Fibroblast of skin of right biceps (primary cell): Measurements from ENCODE around the gene PGP.
"Not testable (repeated sequence)": the region's sequence is repeated elsewhere in the genome, so short reads cannot be mapped to it uniquely, and the experiment has no call there.

ENCODE experiments used
- DNase-seq: peaks from one replicate; pipeline ENCODE4 v3.0.0-alpha.2; 2013

The PGP gene

DNA sequence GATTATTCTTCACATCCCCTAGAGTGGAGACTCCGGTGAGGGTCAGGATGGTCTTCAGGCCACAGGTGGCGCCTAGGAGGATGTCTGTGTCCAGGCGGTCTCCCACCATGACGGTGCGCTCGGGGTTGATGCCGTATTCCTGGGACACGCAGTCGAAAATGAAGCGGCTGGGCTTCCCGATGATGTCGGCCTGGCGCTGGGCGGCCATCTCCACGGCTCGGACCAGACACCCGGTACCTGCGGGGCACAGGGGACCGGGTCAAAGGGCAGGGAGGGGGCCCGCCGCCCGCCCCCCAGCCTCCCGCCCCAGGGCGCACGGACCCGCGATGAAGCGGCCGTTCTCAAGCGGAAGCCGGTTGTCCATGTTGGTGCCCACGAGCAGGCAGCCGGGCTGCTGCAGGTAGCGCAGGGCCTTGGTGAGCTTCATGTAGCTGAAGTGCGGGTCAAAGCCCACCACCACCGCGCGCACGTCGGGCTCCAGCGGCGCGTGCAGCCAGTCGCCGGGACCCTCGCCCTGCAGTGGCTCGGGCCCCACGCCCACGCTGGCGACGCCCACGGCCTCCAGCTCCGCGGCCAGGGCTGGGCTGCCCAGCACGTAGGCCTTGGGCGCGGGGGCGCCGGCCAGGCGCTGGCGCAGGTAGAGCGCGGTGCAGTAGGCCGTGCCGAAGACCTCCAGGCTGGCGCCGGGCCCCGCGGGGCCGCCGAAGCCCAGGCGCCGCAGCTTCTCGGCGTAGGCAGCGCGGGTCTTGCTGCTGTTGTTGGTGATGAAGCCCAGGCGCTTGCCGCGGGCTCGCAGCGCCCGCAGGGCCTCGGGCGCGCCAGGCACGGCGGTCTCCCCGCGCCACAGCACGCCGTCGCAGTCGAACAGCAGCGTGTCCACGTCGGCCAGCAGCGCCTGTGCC, 572 bp downstream of the PGP start:
- no peak for DNase-seq

DNA sequence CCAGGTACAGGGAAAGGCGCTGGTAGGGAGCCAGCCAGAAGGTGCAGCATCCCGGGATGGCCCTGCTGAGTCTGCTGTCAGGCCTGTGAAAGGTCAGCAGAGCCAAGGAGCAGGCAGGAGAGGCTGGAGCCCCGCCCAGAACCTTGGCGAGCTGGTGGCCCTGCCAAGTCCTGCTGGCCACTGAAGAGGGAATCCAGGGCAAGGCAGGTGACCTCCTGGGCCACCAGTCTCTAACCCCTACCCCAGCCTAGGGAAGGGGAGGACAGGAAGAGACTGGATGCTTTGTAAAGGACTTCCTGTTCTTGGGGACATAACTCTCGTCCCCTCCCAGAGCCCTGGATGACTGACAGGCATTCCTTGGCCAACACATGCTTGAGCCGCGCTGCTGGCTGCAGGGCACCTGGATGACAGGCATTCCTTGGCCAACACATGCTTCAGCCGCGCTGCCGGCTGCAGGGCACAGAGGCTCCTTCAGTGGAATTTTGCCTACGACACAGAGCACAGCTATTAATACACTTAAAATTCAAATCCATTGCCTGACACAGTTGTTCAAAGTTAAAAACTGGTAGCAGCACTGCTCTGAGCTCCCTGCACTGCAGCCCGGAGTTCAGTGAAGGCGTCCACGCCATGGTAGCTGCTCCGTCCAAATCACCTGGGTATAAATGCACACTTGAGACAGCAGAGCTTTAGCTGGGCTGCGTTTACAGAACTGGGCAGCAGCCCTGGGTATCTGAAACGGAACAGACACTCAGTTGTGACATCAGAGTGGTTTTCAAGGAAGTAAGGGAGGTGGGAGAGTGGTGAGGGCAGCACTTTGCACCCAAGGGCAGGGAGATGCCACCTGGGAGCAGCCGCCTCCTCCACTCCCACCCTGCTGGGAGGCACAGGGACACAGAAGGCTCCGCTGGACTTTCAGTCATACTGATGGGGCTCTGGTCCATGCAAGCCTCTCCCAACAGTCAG, 2.0 kb downstream of the PGP start:
- DNase-seq, result no peak

DNA sequence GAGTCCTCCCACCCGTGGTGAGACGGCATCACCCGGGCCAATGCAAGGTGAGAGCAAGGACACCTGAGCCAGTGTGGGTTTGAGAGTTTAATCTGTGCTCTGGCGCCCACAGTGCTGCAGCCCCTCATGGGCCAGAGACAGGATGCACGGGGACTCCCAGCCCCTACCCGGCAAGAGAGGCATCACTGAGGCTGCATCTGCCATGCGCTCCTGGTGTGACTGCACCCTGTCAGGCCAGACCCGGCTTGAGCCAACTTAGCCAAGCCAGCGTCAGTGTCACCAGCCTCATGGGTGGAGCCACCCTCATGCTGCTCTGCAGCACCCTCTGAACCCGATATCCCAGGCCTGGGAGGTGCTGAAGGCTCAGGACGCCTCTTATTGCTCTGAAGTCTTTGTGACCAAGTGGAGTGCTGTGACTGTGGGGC, 2.7 kb downstream of the PGP start:
- no peak for DNase-seq

DNA sequence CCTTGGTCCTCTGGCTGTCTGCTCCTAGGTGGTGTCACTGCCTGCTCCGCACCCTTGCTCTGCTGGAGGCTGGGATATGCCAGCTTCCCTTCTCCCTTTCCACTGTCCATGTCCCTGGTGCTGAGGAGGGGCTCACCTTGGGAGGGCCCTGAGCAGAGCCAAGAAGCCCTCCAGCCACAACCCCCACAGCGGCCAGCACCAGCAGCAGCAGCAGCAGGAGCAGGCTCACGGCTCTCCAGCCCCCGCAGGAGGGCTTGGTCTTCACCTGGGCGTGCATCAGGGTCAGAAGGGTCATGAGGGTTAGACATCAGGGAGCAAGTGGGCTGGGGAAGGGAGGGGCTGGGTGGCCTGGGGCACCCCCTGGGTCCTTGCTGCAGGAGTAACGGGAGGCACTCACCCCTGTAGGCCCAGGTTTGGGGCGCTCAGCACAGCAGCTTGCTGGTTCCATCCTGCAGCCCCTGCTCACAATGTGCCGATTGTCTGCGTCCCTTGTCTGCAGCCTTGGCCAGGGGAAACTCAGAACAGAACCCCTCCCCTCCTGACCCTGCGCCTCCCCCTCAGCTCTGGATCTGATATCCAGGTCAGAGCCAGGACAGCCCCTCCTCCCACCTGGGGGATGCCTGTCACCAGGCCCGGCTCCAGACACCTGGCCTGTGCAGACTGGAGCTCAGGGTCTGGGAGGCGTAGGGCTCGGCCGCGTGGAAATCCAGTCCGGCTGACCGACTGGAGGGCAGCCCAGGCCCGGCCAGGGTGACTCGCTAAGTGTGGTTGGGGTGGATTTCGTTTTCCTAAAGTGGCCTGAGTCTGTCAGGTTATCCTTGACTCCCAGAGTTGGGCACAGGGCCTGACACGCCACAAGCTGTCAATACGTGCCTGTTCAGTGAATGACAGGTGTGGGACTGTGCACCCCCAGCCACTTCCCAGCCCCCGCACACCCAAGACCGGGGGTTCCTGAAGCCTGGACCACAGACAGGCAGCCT, 4.0 kb downstream of the PGP start, which contains the start of gene BRICD5:
TSS of gene BRICD5 (minus strand) at position 478 of the 980 bp plus-strand sequence. CDS start at position 448, 30 bp downstream.
- no peak for DNase-seq

DNA sequence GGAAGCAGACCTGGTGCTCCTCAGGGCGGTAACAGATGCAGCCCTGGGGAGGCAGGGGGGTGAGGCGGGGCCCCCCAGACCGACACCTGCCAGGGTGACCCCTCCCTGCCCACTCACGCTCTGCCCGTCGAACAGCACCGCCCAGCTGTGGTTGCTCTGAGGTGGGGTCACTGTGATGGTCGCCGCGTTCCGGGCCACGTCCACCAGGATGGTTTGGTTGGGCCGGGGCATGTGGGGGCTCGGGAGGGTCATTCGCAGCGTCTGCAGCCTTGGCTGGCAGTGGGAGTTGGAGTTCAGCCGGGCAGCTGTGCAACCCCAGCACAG, 4.7 kb downstream of the PGP start:
- no peak for DNase-seq

DNA sequence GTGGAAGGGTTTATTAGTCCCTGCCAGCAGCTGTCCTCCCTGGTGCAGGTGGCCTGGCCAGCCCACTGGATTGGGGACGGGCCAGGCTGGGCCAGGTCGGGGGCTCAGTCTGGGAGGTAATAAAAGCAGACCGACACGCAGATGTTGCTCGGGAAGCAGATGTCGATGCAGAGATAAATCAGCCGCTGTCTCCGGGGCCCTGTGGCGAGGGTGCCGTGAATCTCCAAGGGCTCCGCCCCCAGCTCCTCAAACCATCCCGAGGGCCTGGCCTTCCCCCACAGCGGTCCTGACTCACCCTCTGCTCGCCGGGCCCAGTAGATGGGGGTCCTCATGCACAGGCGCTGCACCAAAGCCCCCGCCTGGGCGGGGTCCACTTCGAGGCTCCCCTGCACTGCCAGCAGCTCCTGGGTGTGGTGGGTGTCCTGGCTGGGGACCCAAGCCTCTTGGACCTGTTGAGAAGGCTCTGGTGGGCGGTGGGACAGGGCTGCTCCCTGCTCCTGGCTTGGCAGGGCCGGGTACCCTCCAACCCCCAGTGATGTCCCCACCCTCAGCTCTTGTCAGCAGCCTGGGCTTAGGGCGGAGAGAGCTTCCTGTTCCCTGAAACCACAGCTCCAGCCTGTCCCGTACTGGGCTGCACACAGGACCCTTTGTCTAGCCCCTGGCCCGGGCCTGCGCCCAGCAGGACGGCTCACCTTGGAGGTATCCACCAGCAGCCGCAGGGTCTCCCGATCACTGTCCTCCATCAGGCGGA, 5.2 kb downstream of the PGP start:
- no peak for DNase-seq

DNA sequence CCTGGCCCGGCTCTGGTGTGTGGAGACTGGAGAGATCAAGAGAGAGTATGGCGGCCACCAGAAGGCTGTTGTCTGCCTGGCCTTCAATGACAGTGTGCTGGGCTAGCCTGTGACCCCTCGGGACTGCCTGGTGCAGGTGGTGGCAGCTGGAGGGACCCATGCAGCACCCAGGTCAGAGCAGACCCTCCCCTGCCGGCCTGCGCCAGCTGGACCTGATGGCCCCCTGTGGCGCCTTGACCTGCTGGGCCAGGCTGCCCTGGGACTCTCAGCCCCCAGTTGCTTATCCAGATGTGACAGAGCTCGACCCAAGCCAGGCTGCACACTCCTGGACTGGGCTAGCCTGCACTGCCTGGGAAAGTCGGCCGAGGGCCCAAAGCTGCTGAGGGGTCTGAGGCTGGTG, 5.9 kb downstream of the PGP start:
- no peak for DNase-seq

DNA sequence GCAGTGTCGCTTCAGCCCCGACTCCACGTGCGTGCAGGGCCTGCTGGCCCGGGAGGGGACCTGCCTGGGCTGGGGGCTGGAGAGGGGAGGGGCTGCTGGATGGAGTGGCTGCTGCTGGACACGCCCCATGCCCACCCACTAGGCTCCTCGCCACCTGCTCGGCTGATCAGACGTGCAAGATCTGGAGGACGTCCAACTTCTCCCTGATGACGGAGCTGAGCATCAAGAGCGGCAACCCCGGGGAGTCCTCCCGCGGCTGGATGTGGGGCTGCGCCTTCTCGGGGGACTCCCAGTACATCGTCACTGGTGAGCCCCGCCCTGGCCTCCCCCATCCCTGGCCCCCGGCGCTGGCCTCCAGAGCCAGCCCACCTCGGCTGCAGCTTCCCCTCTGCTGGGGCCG, 6.3 kb downstream of the PGP start:
- no peak for DNase-seq

DNA sequence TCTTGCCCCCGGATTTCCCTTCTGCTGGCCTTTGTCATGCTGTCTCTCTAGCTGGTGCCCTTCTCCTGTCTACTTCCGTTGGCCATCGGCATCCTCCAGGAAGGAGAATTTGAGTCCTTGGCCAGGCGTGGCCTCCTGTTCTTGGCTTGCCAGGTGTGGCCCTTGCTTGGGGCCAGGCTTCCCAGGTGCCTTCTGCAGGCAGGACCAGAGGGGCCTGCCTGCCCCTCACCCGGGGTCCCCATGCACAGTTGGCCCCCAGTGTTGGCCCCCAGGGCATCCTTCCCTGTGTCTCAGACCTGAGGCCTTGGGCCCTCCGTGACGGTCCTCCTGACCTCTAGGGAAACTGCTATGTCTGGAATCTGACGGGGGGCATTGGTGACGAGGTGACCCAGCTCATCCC, 6.8 kb downstream of the PGP start:
- DNase-seq, result no peak

DNA sequence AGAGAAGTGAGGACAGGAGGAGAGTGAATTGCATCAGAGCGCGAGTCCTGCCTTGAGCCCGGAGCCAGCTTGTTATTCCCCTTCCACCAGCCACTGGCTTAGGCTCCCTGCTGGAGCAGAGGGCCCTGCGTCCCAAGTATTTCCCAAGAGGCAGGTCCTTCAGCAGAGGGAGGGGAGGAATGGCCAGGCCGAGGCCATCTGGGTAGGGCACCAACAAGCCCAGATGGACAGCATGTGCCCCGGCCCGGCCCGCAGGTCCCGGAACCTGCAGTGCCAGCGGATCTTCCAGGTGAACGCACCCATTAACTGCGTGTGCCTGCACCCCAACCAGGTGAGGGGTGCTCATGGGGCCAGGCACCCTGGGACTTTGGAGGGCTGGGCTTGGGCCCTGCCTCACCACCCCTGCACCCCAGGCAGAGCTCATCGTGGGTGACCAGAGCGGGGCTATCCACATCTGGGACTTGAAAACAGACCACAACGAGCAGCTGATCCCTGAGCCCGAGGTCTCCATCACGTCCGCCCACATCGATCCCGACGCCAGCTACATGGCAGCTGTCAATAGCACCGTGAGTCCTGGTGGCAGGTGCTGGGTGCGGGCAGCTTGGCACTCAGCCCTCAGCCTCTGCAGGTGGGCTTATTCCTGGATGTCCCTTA, 7.7 kb downstream of the PGP start:
- no peak for DNase-seq

DNA sequence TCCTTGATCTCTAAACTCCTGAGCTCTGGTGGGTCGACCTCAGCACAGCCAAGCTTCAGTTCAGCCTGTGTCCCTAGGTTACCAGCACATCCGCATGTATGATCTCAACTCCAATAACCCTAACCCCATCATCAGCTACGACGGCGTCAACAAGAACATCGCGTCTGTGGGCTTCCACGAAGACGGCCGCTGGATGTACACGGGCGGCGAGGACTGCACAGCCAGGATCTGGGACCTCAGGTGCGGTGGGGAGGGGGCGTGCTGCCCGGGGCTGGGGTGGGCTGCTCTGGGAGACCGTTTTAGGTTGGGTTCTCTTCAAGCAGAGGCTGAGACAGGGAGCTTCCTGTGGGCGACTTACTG, 8.2 kb downstream of the PGP start:
- DNase-seq, result no peak

DNA sequence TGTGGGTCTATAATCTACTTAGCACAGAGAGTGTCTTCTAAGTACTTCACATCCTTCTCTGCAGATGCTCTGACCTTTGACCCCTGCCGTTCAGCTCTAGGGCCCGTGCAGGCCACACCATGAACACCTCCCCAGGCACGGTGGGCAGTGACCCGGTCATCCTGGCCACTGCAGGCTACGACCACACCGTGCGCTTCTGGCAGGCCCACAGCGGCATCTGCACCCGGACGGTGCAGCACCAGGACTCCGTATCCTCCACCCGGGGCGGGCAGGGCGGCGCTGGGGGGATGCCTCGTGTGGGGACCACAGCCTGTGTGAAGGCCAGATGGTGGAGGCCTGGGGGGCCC, 8.7 kb downstream of the PGP start:
- DNase-seq, result no peak

DNA sequence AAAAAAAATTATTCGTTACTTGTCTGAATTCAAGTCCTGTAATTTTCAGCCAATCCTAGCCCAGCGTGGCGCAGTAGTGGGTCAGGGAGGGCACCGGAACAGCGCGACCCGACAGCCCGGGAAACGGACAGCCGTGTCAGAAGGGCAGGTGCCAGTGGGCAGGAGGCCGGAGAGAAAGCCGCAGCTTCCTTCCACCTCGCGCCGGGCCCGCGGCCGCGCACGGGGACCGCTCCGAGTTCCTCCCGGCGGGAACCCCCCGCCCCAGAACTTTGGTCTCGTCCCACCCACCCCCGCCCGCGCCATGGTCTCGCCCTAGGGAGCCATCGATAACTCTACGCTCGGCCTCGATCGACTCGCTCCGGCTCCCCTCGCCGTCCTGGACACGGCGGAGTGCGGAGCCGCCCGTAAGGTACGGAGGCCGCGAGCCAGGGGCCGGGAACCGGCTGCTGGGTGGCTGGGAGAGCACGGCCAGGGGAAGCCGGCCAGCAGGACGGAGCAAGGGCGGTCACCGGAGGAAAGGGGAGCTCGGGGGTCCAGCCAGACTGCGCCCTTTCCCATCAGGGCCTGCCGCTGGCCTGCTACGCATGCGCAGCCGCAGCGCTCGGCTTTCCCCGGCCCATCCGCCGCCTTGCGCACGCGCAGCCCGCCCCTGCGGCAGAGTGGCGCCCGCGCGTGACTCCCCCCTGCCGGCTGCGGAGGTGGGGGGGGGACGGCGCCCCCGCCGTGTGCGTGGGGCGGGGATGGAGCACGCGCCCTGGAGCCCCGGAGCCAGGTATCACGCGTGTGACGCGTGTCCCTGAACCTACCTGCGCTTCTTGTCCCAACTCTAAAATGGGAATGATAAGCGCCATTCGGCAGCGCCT, 9.3 kb downstream of the PGP start, which contains the start of gene MLST8:
TSS of gene MLST8 (plus strand) at position 351 of the 863 bp plus-strand sequence. CDS start 632 bp downstream, outside the sequence.
- DNase-seq, result peak; percentile 87

DNA sequence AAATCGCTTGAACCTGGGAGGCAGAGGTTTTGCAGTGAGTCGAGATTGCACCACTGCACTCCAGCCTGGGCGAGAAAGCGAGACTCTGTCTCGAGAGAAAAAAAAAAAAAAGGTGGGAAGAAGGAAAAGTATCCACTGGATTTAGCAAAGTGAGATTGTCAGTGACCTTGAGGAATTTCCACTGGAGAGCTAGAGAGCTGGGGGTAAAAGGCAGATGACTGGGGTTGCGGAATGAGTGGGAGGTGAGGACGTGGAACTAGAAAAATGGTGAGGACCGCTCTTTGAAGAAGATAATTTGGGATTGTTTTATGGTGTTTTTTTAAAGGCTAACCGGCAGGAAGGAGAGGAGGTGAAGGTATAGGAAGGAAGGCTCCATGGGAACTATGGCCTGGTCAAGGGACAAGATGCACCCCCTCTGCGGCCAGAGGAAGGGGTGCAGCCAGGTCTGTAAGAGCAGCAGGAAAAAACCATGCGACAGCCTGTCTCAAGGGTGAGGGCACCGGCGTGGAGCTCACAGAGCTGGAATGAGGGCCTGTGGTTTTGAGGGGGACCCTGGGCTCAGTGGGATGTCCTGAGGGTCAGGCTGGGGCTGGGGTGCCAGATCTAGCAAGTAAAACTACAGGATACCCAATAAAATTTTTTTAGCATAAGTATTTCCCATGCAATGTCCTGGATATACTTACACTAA, 10.1 kb downstream of the PGP start:
- no peak for DNase-seq

DNA sequence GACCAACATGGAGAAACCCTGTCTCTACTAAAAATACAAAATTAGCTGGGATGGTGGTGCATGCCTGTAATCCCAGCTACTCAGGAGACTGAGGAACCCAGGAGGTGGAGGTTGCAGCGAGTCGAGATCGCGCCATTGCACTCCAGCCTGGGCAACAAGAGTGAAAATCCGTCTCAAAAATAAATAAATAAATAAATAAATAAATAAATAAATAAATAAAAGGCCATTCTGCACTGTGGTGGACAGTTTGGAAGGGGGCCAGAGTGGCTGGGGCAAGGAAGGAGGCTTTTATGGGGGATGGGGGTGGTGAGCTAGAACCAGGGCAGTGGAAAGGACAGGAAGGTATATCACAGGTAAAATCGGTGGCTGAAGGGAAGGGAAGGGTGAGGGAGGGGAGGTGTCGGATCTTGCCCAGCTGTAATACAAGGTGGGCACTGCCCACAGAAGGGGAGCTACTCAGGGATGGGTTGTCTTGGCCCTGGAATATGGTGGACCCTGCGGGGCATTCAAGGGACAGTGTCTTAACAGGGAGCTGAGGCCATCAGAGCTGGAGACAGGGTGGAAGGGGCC, 11.4 kb downstream of the PGP start:
- not testable (repeated sequence) for DNase-seq

DNA sequence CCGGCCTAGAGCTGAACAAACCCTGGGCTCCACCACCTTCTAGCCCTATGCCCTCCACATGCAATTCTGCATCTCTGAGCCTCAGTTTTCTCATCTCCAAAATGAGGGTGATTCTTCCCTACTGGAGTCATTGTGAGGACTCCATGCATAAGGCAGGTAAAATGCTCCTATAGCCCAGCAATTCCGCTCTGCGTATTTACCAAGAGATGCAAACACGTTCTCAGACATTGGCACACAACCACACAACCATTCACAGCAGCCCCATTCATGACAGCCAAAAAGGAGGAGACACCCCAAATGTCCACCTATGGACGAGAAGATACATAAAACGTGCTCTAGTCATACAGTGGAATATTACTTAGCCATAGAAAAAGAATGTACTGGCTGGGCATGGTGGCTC, 14.3 kb downstream of the PGP start:
- DNase-seq, result no peak

DNA sequence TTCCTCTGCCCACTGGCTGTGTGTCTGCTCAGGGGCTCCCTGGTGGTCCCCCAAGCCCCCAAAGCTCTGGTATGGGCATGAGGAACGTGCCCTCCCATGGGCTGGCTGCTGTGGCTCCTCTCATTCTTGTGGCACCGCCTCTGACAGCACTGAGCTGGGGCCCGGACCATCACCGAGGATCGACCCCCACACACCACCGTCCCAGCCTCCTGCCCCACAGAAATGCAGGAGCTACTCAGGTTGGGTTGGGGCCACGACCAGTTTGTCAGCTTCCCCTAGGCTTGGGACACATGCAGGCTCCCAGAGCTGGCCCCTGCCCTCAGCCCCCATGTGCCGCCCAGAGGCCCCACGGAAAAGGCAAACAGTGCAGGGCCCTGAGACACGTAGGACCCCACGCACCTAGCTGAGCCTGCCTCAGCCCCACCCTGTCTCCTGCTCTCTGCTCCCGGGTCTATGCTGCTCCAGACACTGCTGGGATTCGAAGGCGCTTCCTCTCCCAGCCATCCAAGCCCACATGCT, 15.0 kb downstream of the PGP start:
- DNase-seq, result no peak

DNA sequence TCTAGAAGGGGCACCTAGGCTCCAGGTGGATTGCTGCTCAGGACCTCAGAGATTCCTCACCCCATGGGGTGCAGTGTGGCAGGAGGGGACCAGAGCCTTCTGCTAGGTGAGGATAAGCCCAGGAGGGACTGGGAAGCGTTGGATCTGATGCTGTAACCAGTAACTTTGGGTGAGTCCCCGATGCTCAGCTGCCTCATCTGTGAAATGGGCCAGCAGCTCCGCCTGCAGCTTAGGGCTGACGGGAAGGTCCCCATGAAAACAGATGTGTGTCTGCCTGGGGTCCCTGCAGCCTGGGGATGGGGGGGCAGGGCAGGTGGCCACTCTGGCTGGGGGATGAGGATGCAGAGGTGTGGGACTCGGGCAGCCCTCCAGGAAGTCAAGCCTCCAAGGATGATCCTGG, 15.5 kb downstream of the PGP start:
- DNase-seq, result no peak

DNA sequence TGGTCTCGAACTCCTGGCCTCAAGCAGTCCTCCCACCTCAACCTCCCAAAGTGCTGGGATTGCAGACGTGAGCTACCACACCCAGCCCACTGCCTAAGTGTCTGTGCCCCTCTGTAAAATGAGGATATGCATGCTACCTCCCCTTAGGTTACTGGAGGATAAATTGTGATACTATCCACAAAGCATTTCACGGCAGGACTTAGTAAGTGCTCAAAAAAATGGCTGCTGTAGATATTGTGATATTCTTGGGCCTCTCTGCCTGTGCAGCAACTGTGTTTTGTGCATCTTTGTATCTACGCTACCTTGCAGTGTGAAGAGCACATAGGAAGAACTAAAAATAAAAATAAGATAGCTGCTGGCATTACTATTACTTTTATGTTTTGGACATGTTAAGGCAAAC, 16.4 kb downstream of the PGP start:
- DNase-seq, result no peak
